ENCODE results near the gene FMNL1.
"Not testable (repeated sequence)": the region's sequence is repeated elsewhere in the genome, so short reads cannot be mapped to it uniquely, and the experiment has no call there.

Gene FMNL1, protein sequence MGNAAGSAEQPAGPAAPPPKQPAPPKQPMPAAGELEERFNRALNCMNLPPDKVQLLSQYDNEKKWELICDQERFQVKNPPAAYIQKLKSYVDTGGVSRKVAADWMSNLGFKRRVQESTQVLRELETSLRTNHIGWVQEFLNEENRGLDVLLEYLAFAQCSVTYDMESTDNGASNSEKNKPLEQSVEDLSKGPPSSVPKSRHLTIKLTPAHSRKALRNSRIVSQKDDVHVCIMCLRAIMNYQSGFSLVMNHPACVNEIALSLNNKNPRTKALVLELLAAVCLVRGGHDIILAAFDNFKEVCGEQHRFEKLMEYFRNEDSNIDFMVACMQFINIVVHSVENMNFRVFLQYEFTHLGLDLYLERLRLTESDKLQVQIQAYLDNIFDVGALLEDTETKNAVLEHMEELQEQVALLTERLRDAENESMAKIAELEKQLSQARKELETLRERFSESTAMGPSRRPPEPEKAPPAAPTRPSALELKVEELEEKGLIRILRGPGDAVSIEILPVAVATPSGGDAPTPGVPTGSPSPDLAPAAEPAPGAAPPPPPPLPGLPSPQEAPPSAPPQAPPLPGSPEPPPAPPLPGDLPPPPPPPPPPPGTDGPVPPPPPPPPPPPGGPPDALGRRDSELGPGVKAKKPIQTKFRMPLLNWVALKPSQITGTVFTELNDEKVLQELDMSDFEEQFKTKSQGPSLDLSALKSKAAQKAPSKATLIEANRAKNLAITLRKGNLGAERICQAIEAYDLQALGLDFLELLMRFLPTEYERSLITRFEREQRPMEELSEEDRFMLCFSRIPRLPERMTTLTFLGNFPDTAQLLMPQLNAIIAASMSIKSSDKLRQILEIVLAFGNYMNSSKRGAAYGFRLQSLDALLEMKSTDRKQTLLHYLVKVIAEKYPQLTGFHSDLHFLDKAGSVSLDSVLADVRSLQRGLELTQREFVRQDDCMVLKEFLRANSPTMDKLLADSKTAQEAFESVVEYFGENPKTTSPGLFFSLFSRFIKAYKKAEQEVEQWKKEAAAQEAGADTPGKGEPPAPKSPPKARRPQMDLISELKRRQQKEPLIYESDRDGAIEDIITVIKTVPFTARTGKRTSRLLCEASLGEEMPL

DNA sequence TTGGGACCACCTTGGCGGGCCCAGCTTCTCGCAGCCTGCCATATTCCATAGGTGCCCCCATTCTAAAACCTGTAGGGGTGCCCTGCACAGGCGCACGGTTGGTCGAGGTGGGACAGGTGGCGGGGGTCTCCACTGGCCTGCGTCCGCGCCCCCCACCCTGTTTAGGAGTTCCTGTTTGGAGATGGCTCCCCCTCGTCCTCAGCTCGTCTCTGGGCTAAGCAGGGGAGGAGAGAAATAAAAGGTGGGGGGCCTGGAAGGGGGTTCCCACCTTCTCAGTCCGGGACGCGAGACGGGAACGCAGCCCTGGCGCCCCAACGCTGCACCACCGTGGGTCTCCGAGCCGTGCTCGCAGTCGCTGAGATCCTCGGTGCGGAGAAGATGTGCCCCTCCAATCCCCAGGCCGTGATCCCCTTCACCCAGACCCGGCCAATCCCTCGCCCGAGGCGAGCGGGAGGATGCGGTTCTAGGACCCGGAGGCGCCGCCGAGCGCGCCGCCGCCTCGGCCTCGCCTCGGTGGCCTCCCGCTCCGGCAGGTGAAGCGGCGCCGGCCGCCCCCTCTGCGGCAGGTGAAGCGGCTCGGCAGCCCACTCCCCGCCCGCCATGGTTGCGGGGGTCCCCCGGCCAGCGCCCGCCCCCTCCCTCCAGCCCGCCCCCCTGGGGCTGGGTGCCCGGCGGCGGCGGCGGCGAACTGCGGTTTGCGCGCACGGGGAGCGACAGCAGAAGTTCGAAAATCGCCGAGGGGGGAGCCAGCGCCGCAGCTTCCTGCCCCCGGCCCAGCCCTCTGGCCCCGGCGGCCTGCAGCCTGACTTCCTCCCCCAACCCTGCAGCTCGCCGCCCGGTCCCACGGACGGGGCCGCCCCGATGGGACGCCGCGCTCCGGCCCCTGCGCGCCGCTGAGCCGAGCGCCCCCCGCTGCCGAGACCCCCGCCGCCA lies at the start of gene FMNL1:
FMNL1 (plus strand) TSS at position 805 of the 933 bp plus-strand sequence. CDS start 240 bp downstream, outside the sequence.
- peak; percentile 64 for DNase-seq (ENCODE audit: low spot score)

DNA sequence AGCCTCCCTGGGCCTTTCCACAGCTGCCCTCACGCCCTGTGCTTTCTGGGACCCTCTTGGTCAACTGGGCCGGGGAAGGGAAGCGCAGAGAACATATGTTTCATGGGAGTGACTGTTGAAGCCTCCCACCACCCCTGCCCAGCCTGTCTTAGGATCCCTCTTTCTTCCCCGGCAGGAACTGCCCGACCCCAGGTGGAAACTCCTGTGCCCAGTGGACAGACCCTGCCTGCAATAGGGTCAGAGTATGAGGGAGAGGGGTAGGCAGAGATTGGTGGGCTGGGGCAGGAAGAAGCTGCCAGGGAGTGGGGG lies 49.5 kb upstream of the FMNL1 start:
- DNase-seq (ENCODE audit: low spot score): no peak

DNA sequence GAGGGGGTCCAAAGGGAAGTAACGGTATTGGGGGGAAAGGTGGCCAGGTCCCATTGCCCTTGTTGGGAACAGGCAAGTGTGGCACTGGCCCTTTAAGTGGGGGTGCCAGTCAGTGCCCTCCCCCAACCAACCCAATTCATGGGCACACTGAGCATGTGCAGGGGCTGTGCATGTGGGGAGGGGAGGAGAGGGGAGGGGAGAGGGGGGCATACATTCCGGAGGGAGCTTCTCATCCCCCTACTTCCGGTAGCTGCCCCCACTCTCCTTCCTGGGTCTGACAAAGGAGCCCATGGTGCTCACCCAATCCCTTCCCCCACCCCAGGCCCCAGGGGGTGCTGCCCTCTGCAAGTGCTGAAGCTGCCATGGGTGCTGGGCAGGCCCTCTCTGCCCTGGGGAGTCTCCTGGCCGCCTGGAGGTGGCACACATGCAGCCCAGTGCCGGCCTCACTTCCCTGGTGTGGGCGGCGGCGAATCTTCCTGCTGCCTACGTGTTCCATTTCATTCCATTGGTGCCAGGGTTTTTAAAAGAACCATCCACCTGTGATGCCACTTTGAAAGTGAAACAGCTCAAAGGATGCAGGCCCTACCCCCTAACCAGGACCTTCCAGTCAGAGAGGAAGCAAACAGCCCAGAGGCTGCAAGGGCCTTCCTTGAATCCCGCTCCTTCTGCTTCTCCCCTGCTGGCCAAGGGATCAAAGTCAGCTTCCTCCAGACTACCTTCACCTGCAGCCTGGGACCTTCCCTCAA lies 49.0 kb upstream of the FMNL1 start:
- DNase-seq (ENCODE audit: low spot score): peak; percentile 56

DNA sequence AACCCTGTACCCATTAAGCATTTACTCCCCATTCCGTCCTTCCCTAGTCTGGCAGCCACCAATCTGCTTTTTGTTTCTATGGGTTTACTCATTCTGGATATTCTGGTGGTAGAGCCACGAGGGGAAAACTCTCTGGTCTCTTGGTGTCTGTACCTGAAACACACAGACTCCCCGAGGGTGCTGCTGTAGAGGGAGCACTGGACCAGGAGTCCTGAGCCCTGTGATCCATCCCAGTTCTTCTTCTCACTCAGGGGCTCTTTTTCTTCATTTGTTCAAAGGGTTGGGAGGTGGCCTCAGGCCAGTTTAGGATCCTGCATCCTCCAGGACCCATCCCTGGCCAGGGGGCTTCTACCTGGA lies 45.9 kb upstream of the FMNL1 start:
- DNase-seq (ENCODE audit: low spot score): no peak

DNA sequence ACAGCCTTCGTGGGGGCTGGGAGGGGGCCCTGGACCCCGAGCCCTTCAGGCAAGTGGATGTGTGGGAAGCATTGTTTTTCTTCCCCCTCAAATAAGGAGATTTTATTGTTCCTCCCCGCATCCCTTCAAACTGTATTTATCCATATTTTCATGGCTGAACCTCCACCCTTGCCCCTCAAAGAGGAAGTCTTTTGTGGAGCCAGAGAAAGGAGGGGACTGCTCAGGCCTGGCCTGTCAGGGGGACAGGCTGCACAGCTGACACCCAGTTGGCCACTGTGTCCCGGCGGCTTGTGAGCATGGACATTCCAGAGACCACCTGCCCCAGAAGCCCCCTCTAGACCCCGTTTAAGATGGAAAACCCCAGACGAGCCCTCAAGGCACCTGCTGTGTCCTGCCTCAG lies 44.1 kb upstream of the FMNL1 start:
- no peak for DNase-seq (ENCODE audit: low spot score)

DNA sequence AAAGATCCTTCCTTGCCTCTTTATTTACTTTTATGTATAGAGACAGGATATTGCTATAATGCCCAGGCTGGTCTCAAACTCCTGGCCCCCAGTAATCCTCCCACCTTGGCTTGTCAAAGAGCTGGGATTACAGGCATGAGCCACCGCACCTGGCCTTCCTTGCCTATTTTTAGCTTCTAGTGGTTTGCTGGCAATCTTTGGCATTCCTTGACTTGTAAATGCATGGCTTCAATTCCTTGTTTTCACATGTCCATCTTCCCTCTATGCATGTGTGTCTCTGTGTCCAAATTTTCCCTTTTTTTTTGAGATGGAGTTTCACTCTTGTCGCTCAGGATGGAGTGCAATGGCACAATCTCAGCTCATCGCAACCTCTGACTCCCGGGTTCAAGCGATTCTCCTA lies 37.5 kb upstream of the FMNL1 start:
- no peak for DNase-seq (ENCODE audit: low spot score)

DNA sequence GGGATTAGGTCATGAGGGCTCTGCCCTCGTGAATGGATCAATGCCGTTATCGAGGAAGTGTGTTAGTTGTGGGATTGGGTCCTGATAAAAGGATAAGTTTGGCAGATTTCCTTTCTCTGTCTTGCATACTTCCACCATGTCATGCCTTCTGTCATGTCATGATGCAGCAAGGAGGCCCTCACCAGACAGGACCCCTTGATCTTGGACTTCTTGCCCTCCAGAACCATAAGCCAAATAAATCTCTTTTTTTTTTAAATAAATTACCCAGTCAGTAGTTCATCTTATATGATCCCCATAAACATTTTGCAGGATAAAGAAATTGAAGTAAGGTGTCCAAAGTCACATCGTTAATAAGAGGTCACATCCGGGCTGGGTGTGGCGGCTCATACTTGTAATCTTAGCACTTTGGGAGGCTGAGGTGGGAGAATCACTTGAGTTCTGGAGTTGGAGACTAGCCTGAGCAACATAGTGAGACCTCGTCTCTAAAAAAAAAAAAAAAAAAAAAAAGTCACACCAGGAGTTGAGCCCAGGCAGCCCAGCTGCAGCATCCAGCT lies 34.8 kb upstream of the FMNL1 start:
- DNase-seq (ENCODE audit: low spot score): no peak

DNA sequence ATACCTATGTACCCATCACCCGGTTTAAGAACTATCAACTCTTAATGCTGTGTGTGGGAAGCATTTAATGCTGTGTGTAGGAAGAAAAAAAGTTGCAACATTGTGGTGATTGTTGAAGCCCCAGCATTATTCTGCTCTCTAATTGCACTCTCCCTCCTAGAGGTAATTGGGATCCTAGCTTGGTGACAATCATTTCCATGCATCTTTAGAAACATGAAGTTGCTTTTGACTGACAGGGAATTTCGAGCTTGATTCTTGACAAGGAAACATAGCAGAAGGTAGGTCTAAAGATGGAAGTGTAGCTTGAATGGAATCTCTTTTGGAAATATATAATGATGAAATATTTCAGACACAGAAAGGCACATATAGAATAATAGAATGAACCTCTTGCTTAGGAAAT lies 32.7 kb upstream of the FMNL1 start:
- DNase-seq (ENCODE audit: low spot score): no peak

DNA sequence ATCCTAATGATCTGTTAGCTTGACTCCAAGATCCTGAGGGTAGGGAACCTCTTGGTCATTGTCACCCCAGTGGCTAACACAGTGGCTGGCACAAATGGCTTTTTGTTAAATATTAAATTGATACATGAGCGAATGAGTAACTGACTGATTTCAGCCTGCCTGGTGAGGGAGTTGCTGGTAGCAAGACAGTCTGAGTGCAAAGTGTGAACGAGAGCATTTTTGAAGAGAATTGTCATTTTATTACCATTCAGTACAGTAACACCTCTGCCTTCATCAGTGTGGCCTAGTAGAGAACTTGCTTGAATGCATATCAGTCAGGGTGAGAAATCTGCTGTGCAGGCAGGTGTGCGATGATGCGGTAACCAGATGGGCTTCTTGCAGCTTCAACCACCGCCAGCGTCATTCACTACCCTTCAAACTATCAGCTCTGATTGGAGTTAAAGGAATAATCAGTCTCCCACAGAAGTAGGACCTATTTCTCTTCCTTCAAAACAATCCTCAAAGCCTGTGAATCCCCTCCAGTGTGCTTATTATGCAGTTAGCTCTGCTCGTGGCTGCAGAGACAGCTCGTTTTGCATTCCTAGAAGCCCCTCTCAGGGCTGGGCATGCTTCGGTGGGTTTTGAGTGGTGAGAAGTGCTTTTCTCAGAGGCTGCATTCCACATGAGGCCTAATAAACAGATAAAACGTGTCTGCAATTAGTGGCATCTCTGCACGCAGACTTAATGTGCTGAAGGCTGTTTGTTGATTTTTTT lies 31.0 kb upstream of the FMNL1 start:
- DNase-seq (ENCODE audit: low spot score): peak; percentile 49

DNA sequence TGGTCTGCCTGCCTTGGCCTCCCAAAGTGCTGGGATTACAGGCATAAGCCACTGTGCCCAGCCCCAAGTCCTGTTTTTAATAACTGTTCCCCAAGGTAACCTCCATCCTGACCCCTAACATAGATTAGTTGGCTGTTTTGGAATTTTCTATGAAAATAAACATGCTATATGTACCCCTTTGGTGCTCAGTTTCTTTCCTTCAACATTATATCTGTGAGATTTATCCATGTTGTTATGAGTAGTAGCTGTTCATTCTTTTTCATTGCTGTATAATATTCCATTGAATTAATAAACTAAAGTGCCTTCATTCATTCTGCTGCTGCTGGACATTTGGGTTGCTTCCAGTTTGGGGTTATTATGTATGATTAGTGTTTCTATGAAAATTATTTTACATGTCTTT lies 26.3 kb upstream of the FMNL1 start:
- DNase-seq (ENCODE audit: low spot score): no peak

DNA sequence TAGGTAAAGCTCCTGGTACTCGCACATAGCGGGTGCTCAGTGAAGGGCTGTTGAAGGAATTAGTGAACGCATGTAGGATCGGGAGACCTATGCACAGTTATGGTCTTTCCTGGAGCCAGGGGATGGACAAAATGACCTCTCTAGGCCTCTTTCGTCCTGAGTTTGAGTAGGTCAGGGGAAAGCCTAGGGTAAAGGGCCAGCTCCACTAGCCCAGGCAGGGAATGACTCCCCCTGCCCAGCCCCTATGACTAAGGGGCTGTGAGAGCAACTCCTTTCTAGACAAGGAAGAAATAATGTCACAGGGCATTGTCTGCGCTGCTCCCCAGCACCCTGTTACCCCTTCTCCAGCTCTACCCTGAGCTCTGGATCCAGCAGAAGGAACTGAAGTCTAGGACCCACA lies 24.6 kb upstream of the FMNL1 start:
- DNase-seq (ENCODE audit: low spot score): no peak

DNA sequence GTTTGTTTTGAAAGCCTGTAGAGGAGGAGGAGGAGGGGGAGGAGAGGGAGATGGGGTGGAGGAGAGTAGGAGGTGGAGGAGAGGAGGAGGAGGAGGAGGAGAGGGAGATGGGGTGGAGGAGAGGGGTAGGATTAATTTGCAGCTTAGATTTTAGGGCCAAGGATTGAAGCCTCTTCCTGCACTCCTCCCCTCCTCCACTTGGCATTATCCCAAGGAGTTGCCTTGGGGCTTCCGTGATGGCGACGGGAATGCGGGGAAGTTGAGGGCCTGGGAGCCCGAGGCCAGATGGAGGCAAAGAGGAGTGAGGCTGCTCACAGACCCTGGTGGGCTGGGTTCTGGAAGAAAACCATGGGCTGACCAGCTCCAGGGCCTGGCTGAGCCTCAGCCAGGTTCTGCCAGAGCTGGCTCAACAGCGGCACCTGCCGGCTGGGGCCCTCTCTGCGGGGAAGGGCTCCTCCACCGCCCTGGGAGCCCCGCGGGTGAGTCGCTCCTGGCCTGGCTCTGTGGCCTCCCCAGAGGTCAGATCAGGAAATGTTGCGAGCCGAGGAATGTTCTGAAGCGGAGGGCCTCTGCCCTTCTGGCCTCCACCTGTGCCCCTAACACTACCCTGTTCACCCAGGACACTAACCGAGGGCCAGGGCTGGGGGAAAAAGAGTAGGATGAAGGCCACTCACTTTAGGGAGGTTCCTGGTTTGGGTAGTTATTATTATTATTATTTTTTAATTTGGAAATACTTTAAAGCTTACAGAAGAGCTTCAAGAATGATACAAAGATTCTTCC lies 23.9 kb upstream of the FMNL1 start:
- DNase-seq (ENCODE audit: low spot score): peak; percentile 82

DNA sequence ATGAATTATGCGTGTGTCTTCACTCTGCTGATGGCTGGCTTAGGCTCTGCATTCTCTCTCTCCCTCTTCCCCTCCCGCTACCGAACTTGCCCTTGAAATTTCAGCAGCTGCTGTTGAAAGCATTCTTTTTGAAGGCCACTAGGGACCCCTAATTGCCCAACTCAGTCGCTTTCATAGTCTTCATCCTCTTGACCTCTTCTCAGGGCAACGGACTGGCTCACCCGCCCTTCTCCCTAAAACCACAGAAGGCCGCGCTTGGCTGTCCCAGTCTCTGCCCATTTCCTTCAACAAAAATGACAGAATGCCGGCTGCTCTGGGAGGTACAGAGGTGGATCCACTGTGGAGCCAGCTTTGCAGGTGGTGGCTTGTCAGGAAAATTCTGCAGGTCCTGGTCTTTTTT lies 21.0 kb upstream of the FMNL1 start:
- no peak for DNase-seq (ENCODE audit: low spot score)

DNA sequence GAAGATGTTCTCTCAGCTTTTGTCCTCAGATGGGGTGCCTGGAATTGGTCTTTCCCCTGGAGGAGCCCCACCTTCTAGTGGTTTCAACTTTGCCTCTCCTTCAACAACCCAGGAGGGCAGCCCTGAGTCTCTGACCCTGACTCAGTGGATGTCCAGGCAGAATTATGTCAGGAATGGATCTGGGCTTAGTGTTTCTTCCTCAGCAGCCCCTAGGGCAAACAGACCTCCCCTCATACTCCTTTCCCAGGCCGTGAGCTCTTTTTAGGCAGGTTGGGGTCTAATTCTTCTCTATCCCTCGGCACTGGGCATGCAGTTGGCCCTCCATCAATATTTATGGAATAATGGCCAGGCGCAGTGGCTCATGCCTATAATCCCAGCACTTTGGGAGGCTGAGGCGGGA lies 20.2 kb upstream of the FMNL1 start:
- no peak for DNase-seq (ENCODE audit: low spot score)

DNA sequence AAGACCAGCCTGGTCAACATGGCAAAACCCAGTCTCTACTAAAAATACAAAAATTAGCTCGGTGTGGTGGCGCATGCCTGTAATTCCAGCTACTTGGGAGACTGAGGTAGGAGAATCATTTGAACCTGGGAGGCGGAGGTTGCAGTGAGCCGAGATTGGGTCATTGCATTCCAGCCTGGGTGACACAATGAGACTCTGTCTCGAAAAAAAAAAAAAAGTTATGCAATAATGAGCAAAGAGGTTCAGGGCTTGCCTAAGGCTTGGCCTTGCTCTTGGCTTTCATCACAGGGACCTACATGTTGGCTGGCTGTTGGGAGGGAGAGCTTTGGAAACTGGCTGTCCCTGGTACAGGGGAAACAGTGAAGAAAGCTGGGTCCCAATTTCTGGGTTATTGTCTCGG lies 19.8 kb upstream of the FMNL1 start:
- DNase-seq (ENCODE audit: low spot score): not testable (repeated sequence)

DNA sequence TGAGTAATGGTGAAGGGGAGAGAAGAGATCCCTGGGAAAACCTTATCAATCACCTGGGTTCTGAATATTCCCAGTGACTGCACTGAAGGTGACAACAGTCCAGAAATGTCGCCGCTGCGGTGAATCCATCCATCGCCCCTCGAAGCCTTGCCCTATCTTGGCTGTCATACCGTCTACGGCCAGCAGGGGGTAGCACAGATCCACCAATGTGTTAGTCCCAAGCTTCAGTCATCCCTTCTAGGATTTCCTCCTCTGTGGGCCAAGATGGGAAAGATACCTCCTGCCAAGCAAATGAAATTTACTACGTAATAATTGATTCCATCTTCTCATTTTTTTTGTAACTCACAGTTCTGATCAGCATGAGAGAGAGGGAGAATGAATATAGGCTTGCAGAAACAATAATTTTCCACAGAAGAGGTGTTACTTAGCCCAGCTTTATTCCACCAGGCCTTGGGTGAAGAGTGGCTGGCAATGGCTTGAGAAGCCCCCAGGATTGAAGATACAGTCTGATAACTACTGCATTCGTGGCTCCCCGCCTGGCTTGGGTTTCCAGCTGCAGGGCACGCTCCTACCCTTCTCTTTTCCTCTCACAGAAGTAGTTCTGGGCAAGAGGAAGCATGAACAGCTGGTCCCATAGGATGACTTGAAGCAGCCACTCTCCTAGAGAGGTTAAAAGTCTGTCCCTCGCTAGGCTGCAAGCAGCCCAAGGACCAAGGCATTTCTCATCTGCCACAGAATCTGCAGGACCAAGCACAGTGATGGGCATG lies 2.6 kb upstream of the FMNL1 start:
- DNase-seq (ENCODE audit: low spot score): peak; percentile 67

DNA sequence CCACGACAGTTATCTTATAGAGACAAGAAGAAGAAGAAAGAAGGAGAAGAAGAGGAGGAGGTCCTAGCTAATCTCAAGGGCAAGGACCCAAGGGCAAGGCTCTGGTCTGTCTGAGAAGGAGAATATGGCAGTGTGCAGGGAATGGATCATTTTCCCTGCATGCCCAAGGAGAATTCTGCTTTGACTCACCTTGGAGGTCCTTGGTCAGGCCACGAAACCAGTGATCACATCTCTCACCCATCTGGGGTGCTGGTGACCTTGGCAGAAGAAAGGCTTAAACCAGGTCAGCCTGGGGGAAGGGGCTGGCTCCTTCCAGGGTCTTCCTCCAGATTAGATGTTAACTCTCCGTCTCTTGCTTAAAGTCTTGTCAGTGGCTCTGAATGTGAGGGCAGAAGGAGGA lies 1.6 kb upstream of the FMNL1 start:
- no peak for DNase-seq (ENCODE audit: low spot score)

DNA sequence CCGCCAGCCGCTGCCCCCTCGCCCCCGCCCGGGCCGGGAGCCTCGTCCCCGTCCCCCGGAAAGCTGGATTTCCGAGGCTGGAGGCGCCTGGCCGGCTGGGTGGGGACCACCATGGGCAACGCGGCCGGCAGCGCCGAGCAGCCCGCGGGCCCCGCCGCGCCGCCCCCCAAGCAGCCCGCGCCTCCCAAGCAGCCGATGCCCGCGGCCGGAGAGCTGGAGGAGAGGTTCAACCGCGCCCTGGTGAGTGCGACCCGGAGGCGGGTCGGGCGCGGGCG lies 266 bp downstream of the FMNL1 start:
- DNase-seq (ENCODE audit: low spot score): no peak

Measured in germinal center (tissue), 1 donor.